Pons (tissue), 1 donor: Measurements from ENCODE around the gene PDIA4.
"Not testable (repeated sequence)": the region's sequence is repeated elsewhere in the genome, so short reads cannot be mapped to it uniquely, and the experiment has no call there.

Experiments
- DNase-seq: peaks from one replicate; pipeline ENCODE4 v3.0.0-alpha.2; 2016; ENCODE audit warnings: low spot score

PDIA4 gene

GRCh38 chr7:149031353-149031910 is 3.1 kb upstream of the PDIA4 start:
- no peak for DNase-seq

DNA sequence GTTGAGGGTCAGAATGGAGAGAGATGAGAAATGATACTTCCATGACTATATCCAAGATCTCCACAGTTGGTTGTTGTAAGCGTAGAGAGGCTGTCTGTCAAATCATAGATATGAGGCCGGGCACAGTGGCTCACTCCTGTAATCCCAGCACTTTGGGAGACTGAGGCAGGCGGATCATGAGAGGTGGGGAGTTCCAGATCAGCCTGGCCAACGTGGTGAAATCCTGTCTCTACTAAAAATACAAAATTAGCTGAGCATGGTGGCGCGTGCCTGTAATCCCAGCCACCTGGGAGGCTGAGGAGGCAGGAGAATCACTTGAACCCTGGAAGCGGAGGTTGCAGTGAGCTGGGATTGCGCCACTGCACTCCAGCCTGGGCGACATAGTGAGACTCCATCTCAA is 2.1 kb upstream of the PDIA4 start:
- DNase-seq, result not testable (repeated sequence)

DNA sequence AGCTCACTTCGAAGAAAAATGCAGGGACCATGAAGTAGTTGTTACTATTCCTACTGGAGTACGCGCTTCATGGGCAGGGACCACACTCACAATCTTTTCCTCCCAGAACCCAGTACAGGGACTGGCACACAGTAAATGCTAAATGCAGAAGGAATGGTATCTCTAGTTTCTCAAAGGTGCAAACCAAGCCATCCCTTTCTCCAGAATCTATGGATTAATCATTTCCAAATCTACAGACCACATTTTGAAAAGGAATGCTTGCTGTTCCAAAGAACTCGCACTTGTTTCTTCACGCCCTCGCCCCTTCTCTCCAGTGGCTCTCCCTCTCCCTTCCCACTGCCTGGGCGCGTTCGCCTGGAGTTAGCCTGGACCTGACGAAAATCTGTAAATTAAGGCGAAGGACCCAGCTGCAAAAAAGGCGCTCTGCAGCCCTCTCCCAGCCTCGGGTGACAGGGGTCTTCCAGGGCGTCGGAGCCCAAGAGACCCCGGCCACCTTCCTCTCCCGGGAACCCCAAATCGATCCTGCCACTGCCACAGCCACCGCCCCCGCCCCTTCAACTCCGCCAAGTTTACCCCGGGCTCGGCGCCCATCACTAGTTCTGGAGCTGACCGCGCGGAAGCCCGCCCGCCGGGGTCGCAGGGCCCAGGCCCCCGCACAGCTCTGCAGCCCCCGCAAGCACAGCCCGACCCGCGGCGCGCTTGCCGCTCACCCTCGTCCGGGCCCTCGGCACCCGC is 527 bp downstream of the PDIA4 start:
- DNase-seq, result peak; percentile 25

- no peak for DNase-seq
Measured at GRCh38 chr7:149027055-149027454, 1.2 kb downstream of the PDIA4 start.

DNA sequence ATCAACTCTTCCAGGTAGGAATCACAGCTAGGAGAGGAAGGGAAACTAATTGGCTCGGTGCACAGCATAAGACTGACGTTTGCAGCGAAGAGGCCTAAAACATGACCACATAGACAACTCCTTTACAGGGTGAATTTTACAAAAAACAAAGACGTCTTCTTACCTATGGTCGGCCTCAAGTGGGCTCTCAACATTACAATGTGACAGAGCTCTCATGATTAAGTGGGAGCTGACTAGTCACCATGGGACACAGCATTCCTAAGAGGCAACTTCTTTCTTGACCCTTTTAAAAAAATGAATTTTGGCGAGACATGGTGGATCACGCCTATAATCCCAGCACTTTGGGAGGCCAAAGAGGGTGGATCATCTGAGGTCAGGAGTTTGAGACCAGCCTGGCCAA is 4.6 kb downstream of the PDIA4 start:
- DNase-seq, result no peak

GRCh38 chr7:149022756-149023360 is 5.4 kb downstream of the PDIA4 start:
- no peak for DNase-seq

DNA sequence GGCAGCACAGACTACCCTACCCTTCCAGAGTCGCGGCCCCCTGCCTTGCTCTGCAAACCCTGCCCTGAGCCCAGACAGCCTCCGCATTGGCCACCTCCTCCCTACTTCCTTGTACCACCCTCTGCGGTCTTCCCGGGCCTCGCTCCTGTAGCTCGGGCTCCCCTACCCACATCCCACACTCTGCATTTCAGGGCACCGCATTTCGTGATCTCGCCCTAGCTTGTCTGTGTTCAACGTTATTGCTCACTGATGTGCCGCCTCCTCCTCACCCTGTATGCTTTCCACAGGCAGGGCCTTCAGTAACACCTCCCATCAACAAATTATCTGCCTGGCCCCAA is 6.6 kb downstream of the PDIA4 start:
- DNase-seq, result no peak

DNA sequence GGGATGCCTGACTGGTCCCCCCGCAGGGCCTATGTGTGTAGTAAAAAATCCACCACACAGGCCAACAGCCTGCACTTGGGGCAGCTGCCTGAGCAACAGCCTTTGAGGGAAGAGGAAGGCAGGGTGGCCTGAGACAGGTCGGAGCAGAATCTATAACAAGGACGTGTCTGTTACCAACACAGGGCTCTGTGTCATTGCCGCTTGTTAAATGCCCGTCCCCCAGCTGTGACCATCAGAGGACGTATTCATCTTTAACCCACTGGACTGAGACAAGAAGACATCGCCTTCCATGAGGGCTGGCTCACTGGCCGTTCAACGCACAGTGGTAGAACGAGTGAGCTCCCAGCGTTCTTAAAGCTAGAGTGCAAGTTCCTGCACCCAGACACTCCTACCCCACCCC is 7.8 kb downstream of the PDIA4 start:
- DNase-seq, result peak; percentile 88

- no peak for DNase-seq
Measured at GRCh38 chr7:149016876-149017275, 11.4 kb downstream of the PDIA4 start.

DNA sequence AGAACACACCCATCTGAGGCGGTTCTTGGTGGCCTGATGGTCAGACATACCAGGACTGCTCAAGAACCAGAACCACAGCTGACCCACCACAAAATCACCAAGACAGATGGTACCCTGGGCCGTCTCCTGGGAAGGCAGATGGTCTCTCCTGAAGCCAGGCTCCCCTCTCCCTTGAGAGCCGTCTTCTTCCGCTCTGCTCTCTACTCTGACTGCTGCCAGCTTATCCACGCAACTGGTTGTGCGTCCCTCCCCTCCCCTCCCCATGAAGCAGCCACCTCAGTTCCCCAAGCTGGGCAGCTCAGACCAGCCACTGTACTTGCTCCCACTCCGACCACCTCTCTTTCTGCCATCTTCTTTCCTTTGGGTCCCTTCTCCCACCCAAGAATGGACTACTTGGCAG is 14.0 kb downstream of the PDIA4 start:
- DNase-seq, result no peak

DNA sequence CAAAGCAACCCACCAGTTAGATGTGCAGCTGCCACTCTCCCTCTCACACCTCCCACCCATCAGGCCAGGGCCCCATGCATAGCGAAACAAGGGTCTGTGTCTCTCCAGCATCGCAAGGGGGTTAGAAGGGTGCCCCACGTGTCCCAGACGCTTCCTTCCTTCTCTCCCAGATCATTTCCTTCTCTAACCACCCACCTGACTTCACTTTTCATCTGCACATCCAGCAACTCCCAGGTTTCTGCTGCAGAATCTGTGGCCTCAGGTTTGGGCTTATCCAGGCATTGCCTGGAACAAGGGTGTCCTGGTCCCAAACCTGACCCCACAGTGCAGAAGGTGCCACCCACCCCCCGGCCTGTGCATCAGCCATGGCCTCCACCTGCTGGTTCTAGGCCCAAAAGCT is 14.4 kb downstream of the PDIA4 start:
- no peak for DNase-seq

GRCh38 chr7:149012730-149013129 is 15.6 kb downstream of the PDIA4 start:
- not testable (repeated sequence) for DNase-seq

- DNase-seq, result no peak
Measured at GRCh38 chr7:149011491-149011890, 16.8 kb downstream of the PDIA4 start.

DNA sequence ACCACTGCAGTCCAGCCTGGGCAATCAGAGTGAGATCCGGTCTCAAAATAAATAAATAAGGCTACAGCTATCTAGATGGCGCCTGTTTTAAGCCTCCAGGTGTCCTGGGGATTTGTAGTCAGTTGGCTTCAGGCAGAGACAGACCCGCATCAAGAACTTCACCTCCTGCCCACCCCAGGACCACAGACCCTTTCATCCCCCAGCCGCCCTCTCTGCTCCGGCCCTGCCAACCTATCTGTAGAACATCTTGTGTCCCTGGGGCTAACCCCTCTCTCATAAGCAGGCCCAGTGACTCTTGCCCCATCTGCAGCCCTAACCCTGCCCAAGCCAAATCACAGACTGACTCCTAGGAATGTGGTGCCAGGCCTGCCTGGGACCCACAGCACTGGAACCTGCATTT is 17.9 kb downstream of the PDIA4 start:
- no peak for DNase-seq

DNA sequence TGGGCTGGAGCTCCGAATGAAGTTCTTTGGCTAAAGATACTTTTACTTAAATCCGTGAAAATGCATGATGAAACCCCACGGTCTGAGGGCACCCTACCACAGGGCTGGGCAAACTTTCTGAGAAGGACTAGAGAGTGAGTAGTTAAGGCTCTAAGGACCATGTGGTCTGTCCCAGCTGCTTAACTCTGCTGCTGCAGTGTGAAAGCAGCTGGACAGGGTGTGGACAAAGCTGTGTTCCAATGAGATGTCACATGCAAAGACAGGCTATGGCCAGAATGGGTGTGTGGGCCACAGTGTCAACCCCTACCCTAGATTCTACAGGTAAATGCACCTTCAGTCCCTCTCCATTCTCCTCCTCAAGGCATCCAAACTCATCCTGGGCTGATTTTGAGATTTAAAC is 18.8 kb downstream of the PDIA4 start:
- DNase-seq, result no peak

DNA sequence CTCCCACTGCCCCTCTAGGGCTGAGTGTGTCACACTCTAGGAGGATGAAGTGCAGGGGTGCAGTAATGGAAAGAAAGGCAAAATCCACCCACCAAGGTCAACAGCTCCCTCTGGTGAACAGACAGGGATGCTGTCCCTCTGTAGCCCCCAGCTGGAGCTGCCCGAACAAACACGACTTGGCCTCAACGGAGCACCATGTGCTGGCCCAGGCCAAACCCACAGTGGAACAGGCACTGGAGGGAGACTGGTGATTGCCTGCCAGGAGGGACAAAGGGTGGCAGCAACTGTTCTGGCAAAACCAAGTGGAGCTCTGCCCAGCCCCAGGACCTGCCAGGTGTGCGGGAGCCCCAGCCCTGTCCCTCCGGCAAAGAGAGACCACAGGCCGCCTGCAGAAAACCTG is 20.7 kb downstream of the PDIA4 start:
- no peak for DNase-seq

DNA sequence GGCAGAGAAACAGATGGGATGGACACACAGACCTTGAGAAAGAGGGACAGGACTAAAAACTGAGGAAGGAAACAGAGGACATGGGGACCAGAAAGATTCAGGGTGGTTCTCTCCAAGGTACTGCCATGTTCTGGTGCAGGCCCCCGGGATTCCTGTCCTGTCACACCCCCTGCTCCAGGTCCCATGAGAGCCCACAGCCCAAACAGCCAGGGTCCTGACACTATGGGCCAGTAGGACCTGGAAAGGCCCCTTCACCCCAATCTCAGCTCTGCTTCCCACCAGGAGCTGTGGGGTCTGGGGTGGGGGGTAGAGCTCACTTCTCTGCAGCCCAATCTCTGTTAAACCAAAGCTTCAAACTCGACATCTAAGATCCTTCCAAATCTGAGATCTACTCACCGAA is 21.2 kb downstream of the PDIA4 start:
- DNase-seq, result no peak

GRCh38 chr7:149006345-149006725 is 22.0 kb downstream of the PDIA4 start:
- DNase-seq, result no peak

DNA sequence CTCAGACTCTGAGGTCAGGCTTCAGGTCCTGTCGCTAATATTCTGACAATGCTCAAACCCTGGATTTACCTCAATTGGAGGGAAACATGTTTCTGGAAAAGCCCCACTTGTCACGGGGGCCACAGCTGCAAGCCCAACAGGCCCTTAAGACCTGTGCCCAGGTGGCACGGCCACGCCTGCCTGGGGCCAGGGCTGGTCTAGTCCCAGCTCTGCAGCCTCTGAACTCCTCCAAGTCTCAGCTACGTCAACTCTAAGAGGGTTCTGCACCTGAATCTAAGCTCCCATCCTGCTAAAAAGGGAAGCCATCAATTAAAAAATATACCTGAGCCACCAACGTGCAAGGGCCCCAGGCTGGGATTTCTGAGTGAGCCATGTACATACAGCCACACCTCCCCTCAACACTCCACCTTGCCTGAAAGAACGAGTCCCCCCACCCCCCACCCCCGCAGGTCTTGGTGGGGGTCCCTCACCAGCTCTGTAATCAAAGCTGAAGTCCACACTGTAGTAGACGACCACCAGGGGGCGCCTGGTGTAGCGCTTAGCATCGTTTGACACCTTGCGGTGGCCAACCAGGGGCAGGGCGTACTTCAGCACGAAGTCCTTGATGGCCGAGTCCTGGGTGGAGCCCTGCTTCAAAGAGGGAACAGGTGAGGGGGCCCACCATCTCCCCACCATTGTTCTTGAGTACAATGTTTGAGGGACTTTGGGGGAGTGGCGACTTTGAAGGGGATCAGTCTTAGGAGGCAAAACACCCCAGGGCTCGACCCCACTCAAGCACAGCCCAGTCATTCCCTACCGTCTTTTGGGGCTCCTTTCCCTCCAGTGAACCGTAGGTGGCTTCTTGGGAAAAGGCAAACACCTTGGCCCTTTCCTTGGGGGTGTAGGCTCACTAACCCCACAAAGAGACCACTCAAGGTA is 22.6 kb downstream of the PDIA4 start:
- peak; percentile 66 for DNase-seq

DNA sequence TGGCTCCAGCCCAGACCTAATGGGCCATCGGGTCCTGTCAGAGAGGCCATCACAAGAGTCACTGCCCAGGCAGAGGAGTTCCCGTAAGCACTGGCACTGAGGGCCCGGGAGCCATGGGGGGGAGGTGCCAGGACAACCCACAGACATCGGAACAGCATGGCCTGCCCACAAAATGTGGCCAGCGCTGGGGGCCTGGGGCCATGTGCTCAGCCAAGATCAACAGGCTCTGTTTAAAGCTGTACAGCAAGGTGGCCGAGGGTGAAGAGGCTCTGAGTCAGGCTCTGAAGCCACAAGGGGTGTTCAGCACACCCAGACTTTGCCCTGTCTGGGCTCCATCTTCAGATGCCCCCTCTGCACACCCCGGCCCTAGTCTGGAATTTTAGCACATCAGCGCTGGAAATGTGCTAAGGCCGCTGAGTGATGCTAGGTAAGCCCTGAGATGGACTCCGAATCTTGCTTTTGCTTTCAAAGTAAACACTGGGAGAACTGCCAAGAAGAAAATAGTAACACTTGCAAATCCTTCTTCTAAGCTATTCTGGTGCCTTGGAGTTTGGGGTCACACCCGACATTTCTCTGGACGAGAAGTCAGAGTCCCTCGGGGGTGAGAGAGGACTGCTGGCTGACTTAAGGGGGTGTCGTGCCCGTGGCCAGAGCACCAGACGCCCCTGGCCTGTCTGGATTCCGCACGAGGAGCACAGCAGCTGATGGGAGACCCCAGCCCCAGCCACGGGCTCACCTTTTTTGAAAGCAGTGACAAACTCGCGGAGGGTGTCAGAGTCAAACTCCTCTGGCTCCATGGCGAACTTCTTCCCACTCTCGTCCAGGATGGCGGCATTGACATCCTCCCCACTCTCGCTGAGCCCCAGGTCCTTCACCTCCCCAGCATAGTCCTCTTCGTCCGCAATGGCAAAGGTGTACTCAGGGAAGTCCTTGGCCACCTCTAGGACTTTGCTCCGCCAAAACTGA is 23.6 kb downstream of the PDIA4 start:
- no peak for DNase-seq

DNA sequence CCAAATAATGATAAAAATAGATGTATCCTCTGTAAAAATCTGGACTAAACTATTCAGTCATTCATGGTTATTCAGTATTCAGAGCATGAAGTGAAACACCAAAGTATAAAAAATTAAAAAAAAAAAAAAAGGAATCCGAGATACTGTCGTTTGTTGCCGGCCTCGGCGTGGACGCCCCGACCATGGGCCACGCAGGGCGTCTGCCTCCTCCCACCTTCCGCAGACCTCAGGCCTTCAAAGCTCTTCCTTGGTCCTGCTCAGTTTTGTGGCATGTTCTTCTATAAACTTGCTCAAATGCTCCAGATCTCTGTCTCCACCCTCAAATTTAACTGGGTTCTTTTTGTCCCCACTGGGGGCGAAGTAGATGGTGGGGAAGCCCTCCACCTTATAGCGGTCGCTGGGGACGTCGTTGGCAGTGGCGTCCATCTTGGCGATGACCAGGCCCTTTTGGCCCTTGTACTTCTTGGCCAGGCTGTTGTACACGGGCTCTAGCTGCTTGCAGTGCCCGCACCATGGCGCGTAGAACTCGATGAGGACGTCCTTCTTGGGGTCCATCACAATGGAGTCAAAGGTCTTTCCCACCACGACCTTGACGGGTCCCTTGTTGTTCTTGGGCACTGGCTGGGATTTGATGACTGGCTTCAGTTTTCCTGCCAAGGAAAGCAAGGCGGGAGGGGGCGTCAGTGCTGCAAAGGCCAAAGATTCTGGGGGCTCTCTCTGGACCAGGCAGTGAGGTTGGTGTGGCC is 24.6 kb downstream of the PDIA4 start:
- no peak for DNase-seq
